Activated gamma-delta T cell treated with anti-CD3 and anti-CD28 coated beads, Interleukin-2, amount 50 U/mL, for 16 hours (primary cell): ENCODE data around the gene NLRP6.
"Not testable (repeated sequence)": the region's sequence is repeated elsewhere in the genome, so short reads cannot be mapped to it uniquely, and the experiment has no call there.

Experiments
- DNase-seq: peaks from one replicate; pipeline ENCODE4 v3.0.0-alpha.2; 2020; ENCODE audit warnings: low read depth

Gene NLRP6

DNA sequence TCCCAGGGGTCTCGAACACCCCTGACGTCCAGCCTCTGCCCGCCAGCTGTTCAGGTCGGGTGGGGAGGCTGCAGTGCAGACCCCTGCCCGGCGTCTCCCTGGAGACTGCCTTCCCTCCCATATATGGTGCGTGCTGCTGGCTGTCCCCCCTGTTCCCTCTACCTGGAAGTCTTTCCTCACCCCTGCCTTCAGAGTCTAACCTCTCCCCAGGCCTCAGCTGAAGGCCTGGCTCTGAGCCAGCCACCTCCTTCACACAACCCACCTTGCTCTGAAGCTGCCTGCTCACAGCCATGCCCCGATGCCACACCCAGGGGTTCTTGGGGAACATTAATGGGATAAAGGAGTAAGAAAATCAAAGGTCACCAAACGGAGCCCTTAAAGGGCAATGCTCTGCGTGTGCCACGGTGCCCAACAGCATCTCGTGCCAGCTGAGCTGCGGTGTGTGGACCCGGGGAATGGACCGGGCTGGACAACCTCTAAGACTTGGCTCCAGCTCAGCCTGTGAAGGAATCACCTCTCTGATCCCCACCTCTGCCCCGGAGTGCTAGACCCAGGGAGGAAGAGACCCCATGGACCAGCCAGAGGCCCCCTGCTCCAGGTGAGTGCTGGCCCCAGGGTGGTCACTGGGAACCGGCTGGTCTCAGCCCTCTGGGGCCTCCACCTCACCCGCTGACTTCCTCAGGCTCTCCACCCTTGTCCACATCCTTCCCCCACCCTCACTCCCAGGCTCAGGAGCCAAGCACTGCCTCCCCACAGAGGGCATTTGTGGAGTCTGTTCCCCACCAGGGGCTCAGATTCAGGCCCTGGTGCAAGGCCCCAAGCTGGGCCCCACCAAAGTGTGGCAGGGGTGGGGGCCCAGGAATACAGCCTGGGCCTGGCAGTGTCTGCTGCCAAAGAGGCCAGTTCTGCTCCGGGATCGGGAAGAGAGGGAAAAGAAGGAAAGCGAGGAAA lies at the start of gene NLRP6:
TSS of gene NLRP6 (plus strand) at position 407 of the 951 bp plus-strand sequence. CDS start at position 570, 163 bp downstream.
- DNase-seq, result no peak

DNA sequence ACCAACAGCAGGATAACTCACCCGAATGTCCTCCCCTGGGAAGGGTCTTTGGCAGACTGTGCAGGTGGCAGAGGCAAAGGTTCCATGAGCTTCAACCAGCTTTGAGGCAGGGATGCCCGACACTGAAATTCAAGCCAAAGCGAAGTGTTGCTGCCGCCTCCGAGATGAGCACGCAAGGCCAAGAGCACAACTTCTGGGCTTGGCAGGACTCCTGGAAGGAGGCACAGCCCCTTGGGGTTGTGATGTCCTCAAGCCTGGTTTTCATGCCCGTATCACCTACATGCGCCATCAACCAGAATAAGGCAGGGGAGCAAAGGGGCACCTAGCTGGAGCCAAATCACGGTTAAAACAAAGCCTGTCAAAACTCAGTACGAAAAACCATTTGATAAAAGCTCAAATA lies 47.8 kb upstream of the NLRP6 start:
- no peak for DNase-seq

- no peak for DNase-seq
These were observed 45.2 kb upstream of the NLRP6 start for GRCh38 chr11:232783-233565.

DNA sequence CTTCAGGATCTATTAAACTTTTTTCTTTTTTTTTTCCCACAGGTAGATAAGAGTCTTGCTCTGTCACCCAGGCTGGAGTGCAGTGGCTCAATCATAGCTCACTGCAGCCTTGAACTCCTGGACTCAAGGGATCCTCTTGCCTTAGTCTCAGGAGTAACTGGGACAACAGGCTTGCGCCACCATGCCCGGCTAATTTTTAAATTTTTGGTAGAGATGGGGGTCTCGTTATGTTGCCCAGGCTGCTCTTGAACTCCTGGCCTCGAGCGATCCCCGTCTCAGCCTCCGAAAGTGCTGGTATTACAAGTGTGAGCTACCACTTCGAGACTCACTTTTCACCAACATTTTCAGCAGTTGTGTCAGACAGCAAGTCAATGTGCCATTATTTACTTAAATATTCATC lies 43.0 kb upstream of the NLRP6 start:
- no peak for DNase-seq

- peak; percentile 65 for DNase-seq
These were observed 42.6 kb upstream of the NLRP6 start for GRCh38 chr11:235609-235996.

DNA sequence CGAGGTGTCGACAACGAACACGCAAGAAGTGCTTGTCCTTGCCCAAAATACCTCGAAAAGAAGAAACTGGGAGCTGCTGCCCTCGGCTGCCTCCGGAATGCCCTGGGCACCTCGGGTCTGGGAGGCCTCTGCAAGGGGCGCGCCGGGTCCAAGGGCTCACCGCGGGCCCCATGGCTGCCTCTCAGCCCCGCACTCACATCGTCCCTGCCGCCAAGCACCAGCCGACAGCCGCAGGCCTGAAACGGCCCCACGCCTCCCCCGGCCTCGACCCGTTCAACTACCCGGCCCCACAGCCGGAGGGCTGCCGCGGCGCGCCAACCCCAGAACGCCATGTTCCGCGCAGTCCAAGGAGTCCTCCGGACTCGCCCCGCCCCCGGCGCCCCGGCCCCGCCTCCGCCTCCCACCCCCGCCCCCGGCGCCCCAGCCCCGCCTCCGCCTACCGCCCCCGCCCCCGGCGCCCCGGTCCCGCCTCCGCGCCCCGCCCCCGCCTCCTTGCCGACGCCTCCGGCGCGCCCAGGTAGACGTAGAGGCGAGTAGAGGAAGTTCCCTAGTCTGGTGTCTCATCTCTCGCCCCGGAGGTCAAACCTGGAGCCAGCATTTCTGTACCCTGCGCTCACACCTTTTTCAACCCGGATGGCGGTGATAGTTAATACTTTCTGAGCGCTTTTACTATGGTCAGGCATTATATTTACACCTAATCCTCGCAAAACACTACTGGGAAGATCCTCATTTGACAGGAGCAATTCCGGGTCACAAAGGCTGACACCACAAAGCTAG lies 42.0 kb upstream of the NLRP6 start, which contains the start of gene SIRT3:
TSS of gene SIRT3 (minus strand) at position 346 of the 777 bp plus-strand sequence. CDS start at position 332, 14 bp downstream.
- DNase-seq, result peak; percentile 68

GRCh38 chr11:236774-237767 lies 41.1 kb upstream of the NLRP6 start, which contains the start of gene PSMD13:
Gene PSMD13 (plus strand): TSS chr11:236976. CDS start chr11:237050, 74 bp downstream.
- peak; percentile 85 for DNase-seq

DNA sequence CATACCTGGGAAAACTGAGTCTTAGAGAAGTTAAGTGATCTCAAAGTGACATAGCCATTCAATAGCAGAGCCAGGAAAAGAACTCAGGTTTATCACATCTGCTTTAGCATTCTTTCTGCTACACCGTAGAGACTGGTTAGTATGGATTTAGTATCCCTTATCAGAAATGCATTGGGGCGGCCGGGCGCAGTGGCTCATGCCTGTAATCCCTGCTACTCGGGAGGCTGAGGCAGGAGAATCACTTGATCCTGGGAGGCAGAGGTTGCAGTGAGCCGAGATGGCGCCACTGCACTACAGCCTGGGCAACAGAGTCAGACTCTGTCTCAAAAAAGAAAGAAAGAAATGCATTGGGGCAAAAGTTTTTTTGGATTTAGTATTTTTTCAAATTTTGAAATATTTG lies 39.9 kb upstream of the NLRP6 start:
- DNase-seq, result not testable (repeated sequence)

DNA sequence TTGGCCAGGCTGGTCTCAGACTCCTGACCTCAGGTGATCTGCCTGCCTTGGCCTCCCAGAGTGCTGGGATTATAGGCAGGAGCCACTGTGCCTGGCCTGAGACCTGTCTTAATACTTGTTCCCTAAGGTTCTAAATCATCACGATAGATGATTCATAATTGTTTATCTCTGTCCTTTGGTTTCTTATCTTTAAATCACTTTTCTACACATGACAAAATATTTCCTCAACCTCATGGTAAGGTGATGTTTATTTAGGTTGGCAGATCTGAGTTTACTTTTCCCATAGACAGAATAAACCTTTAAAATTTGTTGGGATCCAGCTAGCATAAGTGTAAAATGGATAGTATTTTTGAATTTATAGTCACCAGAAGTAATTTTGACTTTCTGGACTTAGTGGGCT lies 37.9 kb upstream of the NLRP6 start:
- no peak for DNase-seq

DNA sequence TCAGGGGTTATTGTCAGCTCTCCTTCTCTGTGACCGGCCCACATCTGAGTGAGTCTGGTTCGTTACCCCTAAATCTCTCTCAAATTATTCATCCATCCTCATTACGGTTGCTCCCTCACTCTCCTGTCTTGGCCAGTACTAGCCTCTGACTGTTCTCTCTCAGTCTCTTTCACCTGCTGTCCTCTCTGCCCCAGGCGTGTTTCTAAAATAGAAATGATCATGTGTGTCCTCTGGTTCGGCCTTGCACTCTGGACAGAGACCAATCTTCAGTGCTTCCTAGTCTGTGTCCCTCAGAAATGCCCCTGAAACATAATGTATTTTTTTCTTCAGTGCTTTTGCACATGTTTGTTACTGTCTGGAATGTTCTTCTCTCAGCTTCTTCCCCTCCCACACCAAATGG lies 36.6 kb upstream of the NLRP6 start:
- DNase-seq, result no peak

DNA sequence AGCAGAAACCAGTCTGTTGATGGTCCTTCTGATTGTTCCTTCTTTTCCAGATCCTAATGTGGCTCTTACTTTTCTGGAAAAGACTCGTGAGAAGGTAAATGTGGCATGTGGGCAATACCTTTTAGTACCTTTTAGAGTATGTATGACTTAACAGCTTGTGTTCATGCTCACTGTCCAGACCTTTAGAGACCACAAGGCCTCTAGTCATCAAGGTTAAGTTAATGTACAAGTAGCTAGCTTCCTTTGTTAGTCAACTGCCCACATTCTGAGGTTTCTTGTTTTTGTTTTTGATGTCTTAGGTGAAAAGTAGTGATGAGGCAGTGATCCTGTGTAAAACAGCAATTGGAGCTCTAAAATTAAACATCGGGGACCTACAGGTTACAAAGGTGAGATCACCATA lies 33.8 kb upstream of the NLRP6 start:
- no peak for DNase-seq

DNA sequence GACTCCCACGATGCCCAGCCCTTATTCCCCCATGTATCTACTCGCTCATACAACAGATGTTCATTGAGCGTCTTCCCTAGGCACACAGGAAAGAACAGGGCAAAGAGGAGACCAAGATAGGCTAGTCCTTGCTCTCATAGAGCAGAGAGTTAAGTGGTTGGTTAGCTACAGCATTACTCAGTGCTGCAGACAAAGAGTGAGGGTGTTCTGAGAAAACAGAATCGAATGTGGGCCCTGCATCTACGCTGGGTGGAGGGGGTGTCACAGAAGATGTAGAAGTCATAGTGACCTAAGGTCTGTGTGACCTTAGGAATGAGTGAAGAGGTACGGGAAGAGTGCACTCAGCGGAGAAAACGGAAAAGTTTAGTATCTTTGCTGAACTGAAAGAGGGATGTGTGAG lies 29.1 kb upstream of the NLRP6 start:
- no peak for DNase-seq

- DNase-seq, result no peak
These were observed 27.9 kb upstream of the NLRP6 start for GRCh38 chr11:250274-250673.

DNA sequence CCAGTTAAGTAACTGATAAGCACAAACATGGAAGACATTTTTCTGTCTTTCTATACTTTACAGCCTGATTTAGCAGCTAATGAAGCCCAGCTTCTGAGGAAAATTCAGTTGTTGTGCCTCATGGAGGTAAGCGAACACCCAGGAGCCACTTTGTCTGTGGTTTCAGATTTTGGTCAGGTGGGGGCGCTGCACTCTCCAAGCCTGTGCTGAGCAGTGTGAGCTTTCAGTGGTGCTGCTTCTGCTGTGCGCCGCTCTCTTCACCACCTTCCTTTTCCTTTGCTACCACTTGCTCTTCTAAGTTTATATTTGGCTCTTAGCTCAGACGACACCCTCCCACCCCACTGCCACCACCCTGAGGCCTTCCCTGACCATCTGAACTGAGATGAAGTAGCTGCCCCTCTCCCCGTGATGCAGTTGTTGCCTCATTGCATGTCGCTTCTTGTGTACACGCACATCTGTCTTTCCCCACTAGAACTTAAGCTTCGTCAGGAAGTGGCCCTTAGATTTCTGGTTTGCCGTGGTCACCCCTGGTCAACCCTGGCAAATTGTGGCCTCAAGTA lies 27.4 kb upstream of the NLRP6 start:
- DNase-seq, result peak; percentile 67

DNA sequence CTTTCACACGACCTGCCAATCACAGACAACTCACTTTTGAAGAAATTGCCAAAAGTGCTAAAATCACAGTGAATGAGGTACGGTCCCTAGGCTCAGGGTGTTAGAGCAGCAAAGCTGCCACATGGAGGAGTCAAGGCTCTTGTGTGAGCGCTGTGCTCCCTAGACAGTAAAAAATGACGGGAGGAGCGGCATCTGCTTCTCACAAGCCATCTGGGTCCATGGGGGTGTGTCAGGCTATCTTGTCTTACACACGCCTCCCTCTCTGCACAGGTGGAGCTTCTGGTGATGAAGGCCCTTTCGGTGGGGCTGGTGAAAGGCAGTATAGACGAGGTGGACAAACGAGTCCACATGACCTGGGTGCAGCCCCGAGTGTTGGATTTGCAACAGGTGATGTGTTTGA lies 26.7 kb upstream of the NLRP6 start:
- DNase-seq, result no peak

DNA sequence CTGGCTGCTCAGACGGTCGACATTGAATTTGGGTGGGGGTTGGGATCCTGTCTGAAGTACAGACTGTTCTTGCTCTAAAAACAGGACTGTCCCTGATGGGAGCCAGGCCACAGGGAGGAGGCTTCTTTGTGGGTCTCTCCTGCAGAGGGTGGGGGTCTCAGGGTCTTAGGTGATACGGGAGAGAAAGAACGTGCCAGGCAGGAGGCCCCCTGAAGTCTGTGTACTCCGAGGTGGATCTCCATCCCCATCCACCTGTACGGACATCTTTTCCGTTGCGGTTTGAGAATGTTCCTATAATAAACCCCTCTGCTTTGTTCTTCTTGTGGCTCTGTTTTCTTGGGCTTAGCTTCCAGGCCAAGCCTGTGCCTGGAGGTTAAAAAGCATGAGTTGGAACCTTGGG lies 25.5 kb upstream of the NLRP6 start:
- DNase-seq, result no peak

DNA sequence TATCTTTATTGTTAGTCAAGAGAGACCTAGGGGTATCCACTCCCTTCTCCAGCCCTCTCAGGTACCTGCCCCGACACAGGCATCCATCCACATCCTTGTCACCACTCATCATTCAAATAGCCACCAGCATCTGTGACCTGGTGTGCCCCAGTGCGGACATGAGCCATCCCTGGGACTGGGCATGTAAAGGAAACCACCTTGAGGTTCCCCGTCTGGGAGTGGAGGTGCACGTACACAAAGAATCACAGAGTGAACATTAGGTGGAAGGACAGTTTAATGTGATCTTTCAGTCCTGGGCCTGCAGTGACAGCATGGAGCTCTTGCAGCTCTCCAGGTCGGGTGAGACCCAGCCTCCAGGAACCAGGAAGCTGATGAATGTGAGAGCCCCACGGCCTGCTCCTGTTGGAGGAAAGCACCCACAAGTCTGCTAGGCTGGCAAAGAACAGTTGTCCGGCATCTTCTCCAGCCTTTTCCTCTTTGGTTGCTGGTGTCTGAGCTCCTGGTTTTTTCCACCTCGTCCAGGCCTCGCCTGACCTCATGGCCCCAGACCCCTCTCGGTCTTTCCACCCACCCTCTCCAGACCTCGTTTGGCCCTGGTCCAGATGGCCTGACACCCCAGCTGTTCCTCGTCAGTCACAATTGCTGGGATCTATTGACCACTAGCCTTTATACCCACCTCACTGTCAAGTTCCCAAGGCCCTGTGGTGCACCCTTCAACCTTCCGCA lies 24.9 kb upstream of the NLRP6 start:
- no peak for DNase-seq

GRCh38 chr11:253886-254270 lies 24.3 kb upstream of the NLRP6 start:
- DNase-seq, result no peak

DNA sequence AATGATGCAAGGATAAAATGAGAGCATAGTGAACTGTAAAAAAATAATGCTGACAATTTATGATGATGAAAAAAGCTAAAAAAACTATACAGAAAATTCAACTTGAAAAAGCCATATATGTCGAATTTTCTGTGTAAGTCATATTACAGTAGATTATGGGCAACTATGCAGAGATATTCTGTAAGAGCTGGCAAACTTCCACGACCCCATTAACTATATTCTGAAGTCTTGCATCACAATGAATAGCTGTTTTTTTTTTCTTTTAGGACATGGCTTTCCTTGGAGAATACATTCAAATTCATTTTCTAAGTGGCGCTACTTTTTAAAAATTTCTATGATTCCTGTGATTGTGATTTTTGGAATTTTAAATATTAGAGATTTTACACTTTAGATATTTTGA lies 23.0 kb upstream of the NLRP6 start:
- DNase-seq, result no peak

DNA sequence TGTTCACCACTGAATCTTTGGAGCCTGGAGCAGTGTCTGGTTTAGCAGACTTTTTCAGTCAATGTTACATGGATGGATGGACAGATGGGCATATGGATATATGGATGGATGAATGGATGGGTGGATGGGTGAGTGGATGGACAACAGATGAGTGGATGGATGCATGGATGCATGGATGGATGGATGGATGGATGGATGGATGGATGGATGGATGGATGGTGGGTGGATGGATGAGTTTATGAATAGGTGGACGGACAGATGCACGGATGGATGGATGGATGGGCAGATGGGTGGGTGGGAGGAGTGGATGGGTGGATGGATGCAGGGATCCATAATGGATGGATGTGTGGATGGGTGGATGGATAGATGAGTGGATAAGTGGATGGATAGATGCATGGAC lies 22.4 kb upstream of the NLRP6 start:
- no peak for DNase-seq
